T-helper 2 cell treated with Interferon-gamma antibody and Interleukin-4, amounts not matched to agents 5 μg/mL and 100 μg/mL, for 36 hours (primary cell): ENCODE measurements around the gene TGDS.

Experiments
- DNase-seq: peaks from one replicate; pipeline ENCODE4 v3.0.0; 2021; ENCODE audit warnings: low spot score
- H3K27ac Mint-ChIP-seq: one replicate; pipeline ENCODE4 v1.8.0; 2021; ENCODE audit warnings: mild to moderate bottlenecking, mixed read lengths
- H3K27me3 Mint-ChIP-seq: one replicate; pipeline ENCODE4 v1.8.0; 2021; ENCODE audit warnings: low read depth, mixed read lengths
- H3K36me3 Mint-ChIP-seq: one replicate; pipeline ENCODE4 v1.8.0; 2021; ENCODE audit warnings: low read depth, mixed read lengths
- H3K4me1 Mint-ChIP-seq: one replicate; pipeline ENCODE4 v1.8.0; 2021; ENCODE audit warnings: low read depth, mixed read lengths
- H3K4me3 Mint-ChIP-seq: one replicate; pipeline ENCODE4 v1.8.0; 2022; ENCODE audit warnings: mild to moderate bottlenecking, moderate library complexity, mixed read lengths
- H3K9me3 Mint-ChIP-seq: one replicate; pipeline ENCODE4 v1.8.0; 2021; ENCODE audit warnings: mixed read lengths

TGDS gene

GRCh38 chr13:94586371-94586770 lies 9.6 kb downstream of the TGDS start:
- no peak overlapping the region for H3K4me3 Mint-ChIP-seq
- peaks cover 9% of the 10 kb centered on the region for H3K4me1 Mint-ChIP-seq
- no peaks in the 10 kb centered on the region for H3K27me3 Mint-ChIP-seq
- H3K36me3 Mint-ChIP-seq: peaks cover 55% of the 10 kb centered on the region
- H3K9me3 Mint-ChIP-seq: no peaks in the 10 kb centered on the region
- H3K27ac Mint-ChIP-seq: no peak overlapping the region
- no peak for DNase-seq

- no peaks in the 10 kb centered on the region for H3K27me3 Mint-ChIP-seq
- DNase-seq: no peak
- H3K9me3 Mint-ChIP-seq: no peaks in the 10 kb centered on the region
- peaks cover 8% of the 10 kb centered on the region for H3K4me1 Mint-ChIP-seq
- H3K36me3 Mint-ChIP-seq: peaks cover 57% of the 10 kb centered on the region
- no peak overlapping the region for H3K4me3 Mint-ChIP-seq
- no peak overlapping the region for H3K27ac Mint-ChIP-seq
These were observed 10.3 kb downstream of the TGDS start for GRCh38 chr13:94585543-94586101.

- Mint-ChIP-seq H3K9me3 (no peaks in the 10 kb centered on the region), H3K27ac (no peak overlapping the region), H3K36me3 (peaks cover 60% of the 10 kb centered on the region), H3K4me3 (no peak overlapping the region), H3K4me1 (peaks cover 4% of the 10 kb centered on the region), H3K27me3 (no peaks in the 10 kb centered on the region)
- no peak for DNase-seq
These were observed 12.0 kb downstream of the TGDS start for GRCh38 chr13:94583926-94584325.

- H3K4me3 Mint-ChIP-seq: no peak overlapping the region
- peaks cover 1% of the 10 kb centered on the region for H3K4me1 Mint-ChIP-seq
- H3K27me3 Mint-ChIP-seq: no peaks in the 10 kb centered on the region
- no peak overlapping the region for H3K27ac Mint-ChIP-seq
- H3K9me3 Mint-ChIP-seq: no peaks in the 10 kb centered on the region
- peaks cover 52% of the 10 kb centered on the region for H3K36me3 Mint-ChIP-seq
- no peak for DNase-seq
These were observed 16.9 kb downstream of the TGDS start for GRCh38 chr13:94579063-94579462.

GRCh38 chr13:94569615-94570014 lies 26.3 kb downstream of the TGDS start:
- Mint-ChIP-seq H3K4me3 (no peak overlapping the region), H3K9me3 (no peaks in the 10 kb centered on the region), H3K4me1 (no peaks in the 10 kb centered on the region), H3K36me3 (peaks cover 55% of the 10 kb centered on the region), H3K27ac (no peak overlapping the region), H3K27me3 (no peaks in the 10 kb centered on the region)
- DNase-seq: no peak

GRCh38 chr13:94568443-94568842 lies 27.5 kb downstream of the TGDS start:
- no peak overlapping the region for H3K27ac Mint-ChIP-seq
- H3K27me3 Mint-ChIP-seq: no peaks in the 10 kb centered on the region
- no peak overlapping the region for H3K4me3 Mint-ChIP-seq
- no peak for DNase-seq
- H3K9me3 Mint-ChIP-seq: no peaks in the 10 kb centered on the region
- no peaks in the 10 kb centered on the region for H3K4me1 Mint-ChIP-seq
- H3K36me3 Mint-ChIP-seq: peaks cover 48% of the 10 kb centered on the region

- H3K27ac Mint-ChIP-seq: no peak overlapping the region
- H3K9me3 Mint-ChIP-seq: no peaks in the 10 kb centered on the region
- no peaks in the 10 kb centered on the region for H3K4me1 Mint-ChIP-seq
- peaks cover 44% of the 10 kb centered on the region for H3K36me3 Mint-ChIP-seq
- H3K27me3 Mint-ChIP-seq: no peaks in the 10 kb centered on the region
- DNase-seq: no peak
- no peak overlapping the region for H3K4me3 Mint-ChIP-seq
These were observed 28.4 kb downstream of the TGDS start for GRCh38 chr13:94567581-94567980.

GRCh38 chr13:94561126-94561525 lies 34.8 kb downstream of the TGDS start:
- H3K27ac Mint-ChIP-seq: no peak overlapping the region
- no peak for DNase-seq
- peaks cover 10% of the 10 kb centered on the region for H3K9me3 Mint-ChIP-seq
- peaks cover 15% of the 10 kb centered on the region for H3K36me3 Mint-ChIP-seq
- no peak overlapping the region for H3K4me3 Mint-ChIP-seq
- peaks cover 19% of the 10 kb centered on the region for H3K4me1 Mint-ChIP-seq
- no peaks in the 10 kb centered on the region for H3K27me3 Mint-ChIP-seq

GRCh38 chr13:94560116-94560515 lies 35.8 kb downstream of the TGDS start:
- Mint-ChIP-seq H3K4me3 (no peak overlapping the region), H3K27ac (no peak overlapping the region), H3K27me3 (no peaks in the 10 kb centered on the region), H3K9me3 (peaks cover 10% of the 10 kb centered on the region), H3K4me1 (peaks cover 19% of the 10 kb centered on the region), H3K36me3 (peaks cover 15% of the 10 kb centered on the region)
- DNase-seq: no peak

GRCh38 chr13:94559222-94559795 lies 36.6 kb downstream of the TGDS start:
- Mint-ChIP-seq H3K9me3 (peaks cover 10% of the 10 kb centered on the region), H3K27ac (no peak overlapping the region), H3K36me3 (peaks cover 15% of the 10 kb centered on the region), H3K4me1 (peaks cover 19% of the 10 kb centered on the region), H3K4me3 (no peak overlapping the region), H3K27me3 (no peaks in the 10 kb centered on the region)
- DNase-seq: no peak

- Mint-ChIP-seq H3K27ac (peak overlapping the region; percentile 53), H3K4me1 (peaks cover 19% of the 10 kb centered on the region), H3K27me3 (no peaks in the 10 kb centered on the region), H3K9me3 (peaks cover 10% of the 10 kb centered on the region), H3K36me3 (peaks cover 15% of the 10 kb centered on the region), H3K4me3 (peak overlapping the region; percentile 56)
- peak; percentile 14 for DNase-seq
These were observed 37.2 kb downstream of the TGDS start for GRCh38 chr13:94558716-94559115.

- Mint-ChIP-seq H3K36me3 (peaks cover 11% of the 10 kb centered on the region), H3K27me3 (peaks cover under 1% of the 10 kb centered on the region), H3K27ac (no peak overlapping the region), H3K4me3 (no peak overlapping the region), H3K4me1 (peaks cover 19% of the 10 kb centered on the region), H3K9me3 (peaks cover 10% of the 10 kb centered on the region)
- DNase-seq: no peak
These were observed 38.2 kb downstream of the TGDS start for GRCh38 chr13:94557684-94558235.

GRCh38 chr13:94556621-94557020 lies 39.3 kb downstream of the TGDS start:
- H3K9me3 Mint-ChIP-seq: peaks cover 10% of the 10 kb centered on the region
- H3K27ac Mint-ChIP-seq: no peak overlapping the region
- H3K4me1 Mint-ChIP-seq: peaks cover 19% of the 10 kb centered on the region
- peaks cover 4% of the 10 kb centered on the region for H3K36me3 Mint-ChIP-seq
- H3K4me3 Mint-ChIP-seq: no peak overlapping the region
- no peak for DNase-seq
- H3K27me3 Mint-ChIP-seq: peaks cover 7% of the 10 kb centered on the region

GRCh38 chr13:94556041-94556440 lies 39.9 kb downstream of the TGDS start:
- Mint-ChIP-seq H3K4me3 (no peak overlapping the region), H3K4me1 (peaks cover 19% of the 10 kb centered on the region), H3K36me3 (peaks cover 2% of the 10 kb centered on the region), H3K27ac (no peak overlapping the region), H3K9me3 (peaks cover 10% of the 10 kb centered on the region), H3K27me3 (peaks cover 11% of the 10 kb centered on the region)
- DNase-seq: no peak

GRCh38 chr13:94553766-94554165 lies 42.2 kb downstream of the TGDS start:
- no peak overlapping the region for H3K27ac Mint-ChIP-seq
- H3K27me3 Mint-ChIP-seq: peaks cover 18% of the 10 kb centered on the region
- DNase-seq: no peak

More at GRCh38 chr13:94553766-94554165, 42.2 kb downstream of the TGDS start:
- peaks cover 3% of the 10 kb centered on the region for H3K36me3 Mint-ChIP-seq
- peaks cover 12% of the 10 kb centered on the region for H3K4me1 Mint-ChIP-seq
- H3K4me3 Mint-ChIP-seq: no peak overlapping the region
- H3K9me3 Mint-ChIP-seq: peaks cover 4% of the 10 kb centered on the region
